GM12864 (cell line): Measurements from ENCODE around the gene ADGRL1.

ENCODE experiments used
- DNase-seq: peaks from one replicate; pipeline ENCODE4 v3.0.0-alpha.2; 2011; ENCODE audit warnings: low read depth
- H3K4me3 ChIP-seq: 2 replicates; pipeline ENCODE4 v1.5.1; 2011; ENCODE audit warnings: mild to moderate bottlenecking, low read depth, low read length, control low read depth
- TF ChIP-seq, protein P1 (sequence below): IDR thresholded peaks from 2 replicates; pipeline ENCODE4 v1.5.1; 2011; ENCODE audit warnings: low read depth, mild to moderate bottlenecking, moderate library complexity, low read length, control low read depth, inconsistent platforms; ENCODE audit errors: missing control alignments

ADGRL1 gene

DNA sequence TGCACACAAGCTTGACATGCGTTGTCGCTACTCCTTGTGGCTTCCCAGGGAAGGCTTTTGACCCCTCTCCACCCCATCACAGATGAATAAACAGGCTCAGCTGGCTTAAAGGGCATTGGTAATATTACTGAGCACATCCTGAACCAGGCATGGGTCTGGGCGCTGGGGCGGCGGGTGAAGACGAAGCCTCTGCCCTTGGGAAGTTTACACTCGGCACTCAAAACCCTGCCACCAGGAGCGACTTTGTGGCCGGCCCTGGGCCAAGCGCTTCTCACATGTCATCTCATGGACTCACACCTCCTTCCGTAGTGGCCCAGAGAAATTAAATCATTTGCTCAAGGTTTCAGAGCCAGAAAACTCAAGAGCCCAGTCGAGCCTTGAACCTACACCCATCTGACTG, 37.0 kb downstream of the ADGRL1 start:
- TF ChIP-seq, protein P1, sequence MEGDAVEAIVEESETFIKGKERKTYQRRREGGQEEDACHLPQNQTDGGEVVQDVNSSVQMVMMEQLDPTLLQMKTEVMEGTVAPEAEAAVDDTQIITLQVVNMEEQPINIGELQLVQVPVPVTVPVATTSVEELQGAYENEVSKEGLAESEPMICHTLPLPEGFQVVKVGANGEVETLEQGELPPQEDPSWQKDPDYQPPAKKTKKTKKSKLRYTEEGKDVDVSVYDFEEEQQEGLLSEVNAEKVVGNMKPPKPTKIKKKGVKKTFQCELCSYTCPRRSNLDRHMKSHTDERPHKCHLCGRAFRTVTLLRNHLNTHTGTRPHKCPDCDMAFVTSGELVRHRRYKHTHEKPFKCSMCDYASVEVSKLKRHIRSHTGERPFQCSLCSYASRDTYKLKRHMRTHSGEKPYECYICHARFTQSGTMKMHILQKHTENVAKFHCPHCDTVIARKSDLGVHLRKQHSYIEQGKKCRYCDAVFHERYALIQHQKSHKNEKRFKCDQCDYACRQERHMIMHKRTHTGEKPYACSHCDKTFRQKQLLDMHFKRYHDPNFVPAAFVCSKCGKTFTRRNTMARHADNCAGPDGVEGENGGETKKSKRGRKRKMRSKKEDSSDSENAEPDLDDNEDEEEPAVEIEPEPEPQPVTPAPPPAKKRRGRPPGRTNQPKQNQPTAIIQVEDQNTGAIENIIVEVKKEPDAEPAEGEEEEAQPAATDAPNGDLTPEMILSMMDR = no peak
- no peak overlapping the region for H3K4me3 ChIP-seq
- no peak for DNase-seq

DNA sequence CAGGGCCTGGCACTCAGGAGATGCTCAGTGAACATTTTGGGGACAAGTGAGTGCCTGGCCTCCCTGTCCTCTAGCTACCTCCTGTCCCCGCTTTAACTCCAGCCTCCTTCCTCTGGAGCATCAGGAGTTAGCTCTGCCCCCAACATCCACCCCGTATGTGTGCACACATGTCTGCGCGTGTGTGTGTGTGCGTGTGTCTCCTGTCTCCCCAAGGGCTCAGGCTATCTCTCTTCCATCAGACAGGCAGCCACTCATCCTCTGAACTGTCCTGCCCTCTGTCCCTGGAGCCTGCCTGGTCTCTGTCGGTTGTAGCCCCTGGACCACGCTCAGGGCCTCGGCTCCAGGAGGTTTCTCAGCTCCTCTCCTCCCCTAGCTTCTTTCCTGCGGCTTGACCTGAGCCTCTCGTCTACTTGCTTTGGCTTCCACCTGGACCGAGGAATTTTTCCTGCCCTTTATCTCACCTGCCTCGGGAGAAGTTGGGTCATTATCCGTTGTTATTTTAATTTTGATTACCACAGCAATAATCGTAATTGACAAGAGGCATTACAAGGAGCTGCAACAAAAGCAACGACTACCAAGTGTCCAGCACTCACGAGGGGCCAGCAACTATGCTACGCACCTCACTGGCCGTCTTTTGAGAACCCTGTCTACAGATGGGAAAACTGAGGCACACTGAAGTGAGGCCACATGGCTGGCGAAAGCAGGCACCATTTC, 37.6 kb downstream of the ADGRL1 start:
- no peak overlapping the region for H3K4me3 ChIP-seq
- TF ChIP-seq, protein P1 = no peak
- DNase-seq = no peak

DNA sequence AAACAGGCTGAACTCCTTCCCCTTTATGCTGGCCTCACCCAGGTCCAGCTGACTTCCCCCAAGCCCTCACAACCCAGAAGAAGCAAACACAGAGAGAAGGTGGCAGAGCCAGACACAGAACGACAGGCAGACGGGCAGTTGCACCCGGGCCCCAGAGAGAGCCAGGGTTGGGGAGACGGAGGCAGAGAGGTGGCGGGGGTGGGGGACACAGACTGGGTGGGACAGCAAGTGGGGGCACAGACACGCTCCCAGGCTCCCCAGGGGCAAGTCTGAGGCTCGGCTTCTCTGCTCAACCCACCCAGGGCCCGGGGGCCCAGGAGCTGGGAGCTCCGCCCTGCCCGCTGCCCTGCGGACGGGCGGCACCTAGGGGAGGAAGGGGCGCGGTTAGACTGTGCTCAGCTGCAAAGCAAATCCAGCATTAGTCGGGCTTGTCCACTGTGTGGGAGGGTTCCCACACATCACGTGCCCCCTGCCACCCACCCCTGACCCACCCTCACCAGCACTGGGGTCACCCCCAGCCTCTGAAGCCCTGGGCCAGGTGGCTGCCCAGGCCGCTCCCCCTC, 38.3 kb downstream of the ADGRL1 start:
- no peak for DNase-seq
- TF ChIP-seq, protein P1 = no peak
- no peak overlapping the region for H3K4me3 ChIP-seq

DNA sequence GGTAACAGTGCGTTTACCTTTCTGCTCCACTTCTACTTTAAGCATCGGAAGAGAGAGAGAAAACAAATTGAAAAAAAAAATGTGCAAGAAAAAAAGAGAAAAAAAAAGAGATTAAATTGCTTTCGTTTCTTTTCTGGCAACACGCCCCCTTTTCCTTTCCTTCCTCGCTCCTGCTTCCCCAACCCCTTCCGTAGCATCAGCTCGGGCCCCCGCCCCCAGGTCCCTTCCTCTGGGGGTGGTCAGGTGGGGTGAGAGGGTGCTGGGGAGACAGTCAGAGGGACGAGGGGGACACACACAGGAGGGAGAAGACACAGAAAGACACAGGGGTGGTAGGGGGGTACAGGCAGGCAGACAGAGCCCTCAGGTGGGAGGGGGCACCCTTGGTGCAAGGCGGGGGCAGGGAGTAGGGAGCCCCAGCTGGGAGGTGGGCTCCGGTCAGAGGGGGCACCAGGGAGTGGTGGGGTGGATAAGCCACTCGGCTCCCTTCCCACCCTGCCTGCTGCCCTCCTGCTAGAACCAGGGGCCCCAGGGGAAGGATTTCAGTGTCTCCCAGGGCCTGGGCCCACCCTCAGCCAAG, 38.9 kb downstream of the ADGRL1 start:
- no peak overlapping the region for H3K4me3 ChIP-seq
- TF ChIP-seq, protein P1 = no peak
- DNase-seq = no peak

DNA sequence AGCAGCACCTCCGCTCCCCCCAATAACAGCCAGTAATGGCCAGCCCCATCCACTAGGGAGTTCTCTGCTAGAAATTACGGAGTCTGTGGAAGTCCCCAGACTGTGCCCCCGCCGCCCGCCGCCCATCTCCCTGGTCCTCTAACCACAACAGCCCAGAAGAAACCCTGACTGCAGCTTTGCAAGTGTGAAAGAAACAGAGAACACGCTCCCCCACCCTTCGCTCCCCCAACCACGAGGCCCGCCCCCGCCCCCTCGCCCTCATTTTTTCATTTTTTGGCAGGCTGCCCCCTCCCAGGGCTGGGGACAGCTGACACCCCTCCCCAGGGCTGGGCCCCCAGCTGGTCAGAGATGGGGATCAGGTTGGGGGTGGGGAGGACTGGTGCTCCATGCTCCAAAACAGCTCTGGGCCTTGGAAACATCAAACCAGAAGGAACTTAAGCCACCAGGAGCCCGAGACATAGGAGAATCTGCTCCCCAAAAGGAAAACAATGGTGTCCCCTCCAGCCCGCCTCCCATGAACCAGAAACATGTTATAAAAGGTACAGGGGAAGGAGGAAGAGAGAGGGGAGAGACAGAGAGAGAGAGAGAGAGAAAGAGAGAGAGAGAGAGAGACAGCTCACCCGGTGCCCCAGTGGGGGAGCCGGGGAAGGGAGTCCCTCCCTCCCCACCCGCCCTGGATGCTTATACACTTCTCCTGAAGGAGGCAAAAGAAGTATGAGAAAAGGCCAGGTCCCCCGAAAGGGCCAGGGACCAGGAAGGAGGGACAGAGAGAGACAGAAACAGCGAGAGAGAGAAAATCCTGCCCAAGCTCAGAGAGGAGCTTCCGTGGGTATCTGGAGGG, 39.8 kb downstream of the ADGRL1 start:
- TF ChIP-seq, protein P1 = no peak
- DNase-seq = no peak
- H3K4me3 ChIP-seq = no peak overlapping the region

DNA sequence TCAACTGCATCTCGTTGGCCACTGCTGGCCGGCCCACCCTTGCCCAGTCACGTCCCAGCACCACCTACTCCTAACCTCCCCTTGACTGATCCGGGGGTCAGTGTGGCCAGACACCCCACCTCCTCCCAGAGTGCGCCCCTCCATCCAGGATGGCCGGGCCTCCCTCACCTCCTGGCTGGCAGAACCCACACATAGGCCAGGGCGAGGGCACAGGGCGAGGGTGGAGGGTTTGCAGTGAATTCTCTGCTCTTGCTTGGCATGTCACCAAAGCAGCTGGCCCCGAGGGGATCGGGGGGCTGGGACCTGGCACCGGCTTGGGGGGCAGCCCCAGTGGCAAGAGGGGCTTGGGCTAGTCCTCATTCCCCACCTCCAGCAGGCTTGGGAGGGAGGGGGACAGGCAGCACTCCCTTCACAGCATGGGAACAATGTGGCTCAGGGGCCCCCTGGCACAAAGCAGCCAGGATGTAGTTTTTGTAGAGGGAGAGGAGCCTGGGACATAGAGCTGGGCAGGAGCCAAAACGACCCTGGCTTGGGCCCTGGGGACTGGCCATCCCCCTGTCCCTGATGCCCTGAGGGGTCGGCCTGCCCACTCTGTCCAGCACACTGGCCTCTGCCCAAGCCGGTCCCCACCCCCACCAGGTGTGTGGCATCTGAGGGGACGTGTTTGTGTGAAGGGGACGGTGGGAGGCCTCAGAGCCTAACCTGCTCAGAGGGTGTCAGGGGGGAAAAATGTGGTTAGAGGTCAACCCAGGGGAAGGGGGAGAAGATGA, 41.1 kb downstream of the ADGRL1 start:
- DNase-seq = no peak
- no peak overlapping the region for H3K4me3 ChIP-seq
- TF ChIP-seq, protein P1 = no peak
